Ishikawa (cell line): Measurements from ENCODE around the gene ZMYND8.

Source experiments
- CEBPB ChIP-seq: IDR thresholded peaks from 2 replicates; pipeline ENCODE4 v1.6.1; 2012
- CREB1 ChIP-seq: IDR thresholded peaks from 2 replicates; pipeline ENCODE4 v1.6.1; 2012; ENCODE audit warnings: low read depth
- EGR1 ChIP-seq: IDR thresholded peaks from 2 replicates; pipeline ENCODE4 v1.6.1; 2012
- EP300 ChIP-seq: IDR thresholded peaks from 2 replicates; pipeline ENCODE4 v1.6.1; 2012; ENCODE audit warnings: borderline replicate concordance
- FOXM1 ChIP-seq: IDR thresholded peaks from 2 replicates; pipeline ENCODE4 v1.6.1; 2012; ENCODE audit warnings: low read depth, borderline replicate concordance
- MAX ChIP-seq: IDR thresholded peaks from 2 replicates; pipeline ENCODE4 v1.6.1; 2012
- NFIC ChIP-seq: IDR thresholded peaks from 2 replicates; pipeline ENCODE4 v1.6.1; 2012
- RAD21 ChIP-seq: IDR thresholded peaks from 2 replicates; pipeline ENCODE4 v1.6.1; 2012; ENCODE audit warnings: low read depth
- REST ChIP-seq: IDR thresholded peaks from 2 replicates; pipeline ENCODE4 v1.6.1; 2012; ENCODE audit warnings: low read depth, mild to moderate bottlenecking
- TAF1 ChIP-seq: IDR thresholded peaks from 2 replicates; pipeline ENCODE4 v1.6.1; 2012; ENCODE audit warnings: low read depth, mild to moderate bottlenecking
- TCF12 ChIP-seq: IDR thresholded peaks from 2 replicates; pipeline ENCODE4 v1.6.1; 2012; ENCODE audit warnings: low read depth
- TEAD4 ChIP-seq: IDR thresholded peaks from 2 replicates; pipeline ENCODE4 v1.6.1; 2012
- USF1 ChIP-seq: IDR thresholded peaks from 2 replicates; pipeline ENCODE4 v1.6.1; 2012
- YY1 ChIP-seq: IDR thresholded peaks from 2 replicates; pipeline ENCODE4 v1.6.1; 2012; ENCODE audit warnings: low read depth
- ZBTB7A ChIP-seq: IDR thresholded peaks from 2 replicates; pipeline ENCODE4 v1.6.1; 2012; ENCODE audit warnings: low read depth

ZMYND8 gene

GRCh38 chr20:47285189-47285588, 71.3 kb downstream of the ZMYND8 start:
- TF ChIP-seq TAF1 (no peak), FOXM1 (no peak), RAD21 (no peak), CREB1 (no peak), CEBPB (no peak), EGR1 (no peak), MAX (no peak), NFIC (no peak), USF1 (no peak), TEAD4 (no peak), ZBTB7A (no peak), REST (no peak), TCF12 (no peak), YY1 (no peak), EP300 (no peak)

GRCh38 chr20:47284373-47284772, 72.1 kb downstream of the ZMYND8 start:
- no peak for TF ChIP-seq MAX
- no peak for TF ChIP-seq EP300
- TF ChIP-seq EGR1: no peak
- TF ChIP-seq RAD21: no peak
- TF ChIP-seq YY1: no peak
- no peak for TF ChIP-seq TEAD4
- TF ChIP-seq TCF12: no peak
- no peak for TF ChIP-seq ZBTB7A
- no peak for TF ChIP-seq CEBPB
- no peak for TF ChIP-seq CREB1
- TF ChIP-seq USF1: no peak
- no peak for TF ChIP-seq FOXM1
- TF ChIP-seq TAF1: no peak
- TF ChIP-seq REST: no peak
- TF ChIP-seq NFIC: no peak

DNA sequence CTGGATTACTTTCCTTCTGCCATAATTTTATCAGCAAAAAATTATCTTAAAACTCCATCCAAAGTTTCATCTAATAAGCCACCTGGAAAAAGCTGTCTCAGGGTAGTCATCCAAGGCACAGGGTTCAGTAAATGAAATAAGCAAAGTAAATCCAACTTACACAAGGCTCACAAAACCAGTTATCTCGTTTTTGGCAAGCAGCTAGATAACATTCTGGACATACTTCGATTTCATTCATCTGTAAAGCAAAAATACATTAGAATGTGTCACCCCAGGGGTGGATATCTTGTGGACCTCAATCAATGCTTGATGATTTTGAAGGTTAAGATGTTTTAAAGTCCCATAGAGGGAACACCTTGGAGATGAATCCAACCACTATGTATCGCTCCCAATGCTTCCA, 73.1 kb downstream of the ZMYND8 start:
- TF ChIP-seq ZBTB7A (no peak), YY1 (no peak), CREB1 (no peak), EGR1 (no peak), NFIC (peak; percentile 71), TEAD4 (peak; percentile 66), TAF1 (no peak)

- TF ChIP-seq FOXM1 (no peak), TEAD4 (no peak), RAD21 (no peak), EGR1 (no peak)
Observed at GRCh38 chr20:47282864-47283263, 73.6 kb downstream of the ZMYND8 start.

GRCh38 chr20:47281376-47281775, 75.1 kb downstream of the ZMYND8 start:
- TF ChIP-seq EP300: no peak
- no peak for TF ChIP-seq EGR1
- no peak for TF ChIP-seq FOXM1
- no peak for TF ChIP-seq YY1
- no peak for TF ChIP-seq CEBPB
- no peak for TF ChIP-seq ZBTB7A
- no peak for TF ChIP-seq RAD21
- TF ChIP-seq TAF1: no peak
- no peak for TF ChIP-seq CREB1

DNA sequence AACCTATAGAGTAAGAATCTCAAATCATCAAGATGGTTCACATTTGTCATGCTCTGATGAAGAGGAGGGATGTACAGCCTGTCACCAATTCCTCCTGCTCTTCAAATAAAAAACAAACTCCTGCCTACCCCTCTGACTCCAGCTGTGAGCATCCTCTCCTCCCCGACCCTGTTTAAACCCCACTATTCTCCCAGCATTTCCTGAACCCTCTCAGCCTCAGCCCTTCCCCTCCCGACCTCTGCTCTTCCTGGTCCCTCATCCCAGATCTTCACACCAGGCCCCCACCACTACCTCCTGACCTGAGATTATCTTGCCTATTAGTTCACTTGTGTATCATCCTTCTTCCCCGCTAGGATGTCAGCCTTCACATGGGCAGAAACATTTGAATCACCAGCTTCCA, 75.8 kb downstream of the ZMYND8 start:
- TF ChIP-seq TEAD4: no peak
- TF ChIP-seq TCF12: no peak
- no peak for TF ChIP-seq ZBTB7A

DNA sequence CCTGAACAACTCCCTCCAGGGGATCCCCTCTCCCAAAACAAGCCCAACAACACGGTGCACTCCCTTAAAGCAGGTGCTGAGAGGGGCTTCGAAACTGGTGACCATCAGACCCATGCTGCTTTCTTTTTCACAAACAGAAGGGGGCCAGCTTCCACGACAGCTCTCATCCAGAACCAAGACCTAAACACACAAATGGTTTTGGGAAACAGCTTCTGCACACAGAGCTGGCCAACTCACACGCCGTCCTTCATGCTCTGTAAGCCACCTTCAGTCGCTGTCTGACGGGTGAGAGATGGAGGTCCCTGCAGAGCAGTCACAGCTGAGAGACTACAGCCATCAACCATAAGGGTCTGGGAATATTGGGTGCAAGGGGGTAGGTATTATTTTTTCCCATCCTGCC, 76.3 kb downstream of the ZMYND8 start:
- TF ChIP-seq FOXM1 (no peak), MAX (no peak), CREB1 (no peak), YY1 (no peak), TCF12 (no peak), USF1 (no peak), TEAD4 (no peak), CEBPB (no peak), EGR1 (no peak), EP300 (no peak), NFIC (no peak)
